PFSK-1 (cell line): ENCODE results near the gene SLC35G3.

Source experiments
- POLR2AphosphoS5 ChIP-seq: IDR thresholded peaks from 2 replicates; pipeline ENCODE4 v1.6.1; 2012; ENCODE audit warnings: low read depth, mild to moderate bottlenecking, control low read depth, low read length, moderate library complexity
- TF ChIP-seq, protein P1 (sequence below), 2 experiments: IDR thresholded peaks; 2 replicates each; pipeline versions ENCODE4 v1.6.1 to v1.8.0; 2011 to 2012; ENCODE audit warnings: low read depth in 2 of 2, low read length in 2 of 2, control low read depth in 1 of 2, inconsistent platforms in 1 of 2, mild to moderate bottlenecking in 1 of 2, moderate library complexity in 1 of 2; ENCODE audit not compliant: insufficient read depth in 1 of 2

DNA sequence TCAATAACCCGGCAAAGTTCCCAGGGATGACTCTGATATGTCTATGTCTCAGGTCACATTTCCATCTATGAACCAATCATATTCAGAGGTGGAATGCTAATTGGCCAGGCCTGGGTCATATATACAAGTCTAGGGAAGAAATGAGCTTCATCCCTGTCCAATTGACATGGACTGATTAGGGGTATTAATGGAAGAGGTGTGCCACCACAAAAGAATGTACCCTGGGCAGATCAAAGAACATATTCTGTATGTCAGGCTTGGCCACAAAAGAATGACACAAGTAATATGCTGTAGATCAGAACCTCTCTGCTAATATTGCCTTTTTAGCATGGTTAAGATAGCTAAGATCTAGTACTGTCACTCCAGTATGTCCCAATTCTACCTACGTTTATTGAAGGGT, 6.7 kb downstream of the SLC35G3 start:
- TF ChIP-seq, protein P1, sequence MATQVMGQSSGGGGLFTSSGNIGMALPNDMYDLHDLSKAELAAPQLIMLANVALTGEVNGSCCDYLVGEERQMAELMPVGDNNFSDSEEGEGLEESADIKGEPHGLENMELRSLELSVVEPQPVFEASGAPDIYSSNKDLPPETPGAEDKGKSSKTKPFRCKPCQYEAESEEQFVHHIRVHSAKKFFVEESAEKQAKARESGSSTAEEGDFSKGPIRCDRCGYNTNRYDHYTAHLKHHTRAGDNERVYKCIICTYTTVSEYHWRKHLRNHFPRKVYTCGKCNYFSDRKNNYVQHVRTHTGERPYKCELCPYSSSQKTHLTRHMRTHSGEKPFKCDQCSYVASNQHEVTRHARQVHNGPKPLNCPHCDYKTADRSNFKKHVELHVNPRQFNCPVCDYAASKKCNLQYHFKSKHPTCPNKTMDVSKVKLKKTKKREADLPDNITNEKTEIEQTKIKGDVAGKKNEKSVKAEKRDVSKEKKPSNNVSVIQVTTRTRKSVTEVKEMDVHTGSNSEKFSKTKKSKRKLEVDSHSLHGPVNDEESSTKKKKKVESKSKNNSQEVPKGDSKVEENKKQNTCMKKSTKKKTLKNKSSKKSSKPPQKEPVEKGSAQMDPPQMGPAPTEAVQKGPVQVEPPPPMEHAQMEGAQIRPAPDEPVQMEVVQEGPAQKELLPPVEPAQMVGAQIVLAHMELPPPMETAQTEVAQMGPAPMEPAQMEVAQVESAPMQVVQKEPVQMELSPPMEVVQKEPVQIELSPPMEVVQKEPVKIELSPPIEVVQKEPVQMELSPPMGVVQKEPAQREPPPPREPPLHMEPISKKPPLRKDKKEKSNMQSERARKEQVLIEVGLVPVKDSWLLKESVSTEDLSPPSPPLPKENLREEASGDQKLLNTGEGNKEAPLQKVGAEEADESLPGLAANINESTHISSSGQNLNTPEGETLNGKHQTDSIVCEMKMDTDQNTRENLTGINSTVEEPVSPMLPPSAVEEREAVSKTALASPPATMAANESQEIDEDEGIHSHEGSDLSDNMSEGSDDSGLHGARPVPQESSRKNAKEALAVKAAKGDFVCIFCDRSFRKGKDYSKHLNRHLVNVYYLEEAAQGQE (IDR thresholded peaks at IDR 0.05; ENCODE audit: insufficient read depth in 1 of 2, low read depth in 2 of 2, low read length in 2 of 2): no peak
- TF ChIP-seq POLR2AphosphoS5: no peak
